ENCODE data around the gene GRM4. TPM values are rescaled to one million over a fixed set of nuclear protein-coding genes. Genes with fewer than 3 reads are reported as not detected.
"Not testable (repeated sequence)": the region's sequence is repeated elsewhere in the genome, so short reads cannot be mapped to it uniquely, and the experiment has no call there.

GRM4 gene
- total RNA-seq, 2 donors from 2014 or later, result not detected

GRCh38 chr6:34056305-34057108 is 89.4 kb downstream of the GRM4 start:
- peak; percentile 80 to 83 for ATAC-seq
- peak; percentile 62 for DNase-seq
- intact Hi-C loops (cut with DNase I), result loop anchor here in 1 of 2 donors (5.0 kb wide), 1 partner anchor 96 kb away; no protein-coding TSS in a partner anchor

GRCh38 chr6:34055223-34055933 is 90.5 kb downstream of the GRM4 start:
- intact Hi-C loops (cut with DNase I), result loop anchor here (2.0 to 5.0 kb wide), 2 partner anchors 97 to 99 kb away; no protein-coding TSS in a partner anchor
- ATAC-seq, result peak; percentile 58 to 62
- peak; percentile 52 for DNase-seq

GRCh38 chr6:34053721-34054120 is 92.2 kb downstream of the GRM4 start:
- intact Hi-C loops (cut with DNase I), result loop anchor here in 1 of 2 donors (2.0 kb wide), 1 partner anchor 101 kb away; no protein-coding TSS in a partner anchor
- ATAC-seq, result no peak
- no peak for DNase-seq

GRCh38 chr6:34052918-34053608 is 92.8 kb downstream of the GRM4 start:
- intact Hi-C loops (cut with DNase I), result no loop called here
- no peak for ATAC-seq
- no peak for DNase-seq

GRCh38 chr6:34052071-34052825 is 93.6 kb downstream of the GRM4 start:
- ATAC-seq (no peak), DNase-seq (no peak)
- intact Hi-C loops (cut with DNase I), result no loop called here

- DNase-seq (no peak), ATAC-seq (no peak)
- intact Hi-C loops (cut with DNase I), result no loop called here
Observed at GRCh38 chr6:34051331-34051919, 94.5 kb downstream of the GRM4 start.

GRCh38 chr6:34050691-34051090 is 95.2 kb downstream of the GRM4 start:
- no peak for DNase-seq
- no peak for ATAC-seq
- intact Hi-C loops (cut with DNase I), result no loop called here

- intact Hi-C loops (cut with DNase I), result no loop called here
- DNase-seq, result no peak
- no peak for ATAC-seq
Observed at GRCh38 chr6:34049395-34050342, 96.2 kb downstream of the GRM4 start.

GRCh38 chr6:34047913-34048867 is 97.7 kb downstream of the GRM4 start:
- intact Hi-C loops (cut with DNase I), result no loop called here

GRCh38 chr6:34046617-34047016 is 99.3 kb downstream of the GRM4 start:
- intact Hi-C loops (cut with DNase I), result no loop called here
- ATAC-seq, result no peak
- no peak for DNase-seq

More at GRCh38 chr6:34047913-34048867, 97.7 kb downstream of the GRM4 start:
- DNase-seq (no peak), ATAC-seq (no peak)

- DNase-seq, result no peak
- intact Hi-C loops (cut with DNase I), result no loop called here
- ATAC-seq, result no peak
Observed at GRCh38 chr6:34045771-34046170, 100.1 kb downstream of the GRM4 start.

GRCh38 chr6:34044945-34045595 is 100.8 kb downstream of the GRM4 start:
- intact Hi-C loops (cut with DNase I), result no loop called here
- ATAC-seq (no peak), DNase-seq (no peak)

GRCh38 chr6:34043359-34043758 is 102.5 kb downstream of the GRM4 start:
- ATAC-seq (no peak), DNase-seq (no peak)
- intact Hi-C loops (cut with DNase I), result no loop called here

GRCh38 chr6:34041998-34042397 is 103.9 kb downstream of the GRM4 start:
- ATAC-seq; DNase-seq; intact Hi-C loops (cut with DNase I): not testable (repeated sequence)

GRCh38 chr6:34041385-34041784 is 104.5 kb downstream of the GRM4 start:
- ATAC-seq (no peak), DNase-seq (no peak)
- intact Hi-C loops (cut with DNase I), result no loop called here

GRCh38 chr6:34039943-34040342 is 105.9 kb downstream of the GRM4 start:
- DNase-seq (no peak), ATAC-seq (no peak)
- intact Hi-C loops (cut with DNase I), result no loop called here
